ENCODE measurements around the gene CRIM1. TPM values are rescaled to one million over a fixed set of nuclear protein-coding genes. Genes with fewer than 3 reads are reported as not detected.

CRIM1 gene
- total RNA-seq, 1 experiment from 2014 or later = 24.1 TPM

DNA sequence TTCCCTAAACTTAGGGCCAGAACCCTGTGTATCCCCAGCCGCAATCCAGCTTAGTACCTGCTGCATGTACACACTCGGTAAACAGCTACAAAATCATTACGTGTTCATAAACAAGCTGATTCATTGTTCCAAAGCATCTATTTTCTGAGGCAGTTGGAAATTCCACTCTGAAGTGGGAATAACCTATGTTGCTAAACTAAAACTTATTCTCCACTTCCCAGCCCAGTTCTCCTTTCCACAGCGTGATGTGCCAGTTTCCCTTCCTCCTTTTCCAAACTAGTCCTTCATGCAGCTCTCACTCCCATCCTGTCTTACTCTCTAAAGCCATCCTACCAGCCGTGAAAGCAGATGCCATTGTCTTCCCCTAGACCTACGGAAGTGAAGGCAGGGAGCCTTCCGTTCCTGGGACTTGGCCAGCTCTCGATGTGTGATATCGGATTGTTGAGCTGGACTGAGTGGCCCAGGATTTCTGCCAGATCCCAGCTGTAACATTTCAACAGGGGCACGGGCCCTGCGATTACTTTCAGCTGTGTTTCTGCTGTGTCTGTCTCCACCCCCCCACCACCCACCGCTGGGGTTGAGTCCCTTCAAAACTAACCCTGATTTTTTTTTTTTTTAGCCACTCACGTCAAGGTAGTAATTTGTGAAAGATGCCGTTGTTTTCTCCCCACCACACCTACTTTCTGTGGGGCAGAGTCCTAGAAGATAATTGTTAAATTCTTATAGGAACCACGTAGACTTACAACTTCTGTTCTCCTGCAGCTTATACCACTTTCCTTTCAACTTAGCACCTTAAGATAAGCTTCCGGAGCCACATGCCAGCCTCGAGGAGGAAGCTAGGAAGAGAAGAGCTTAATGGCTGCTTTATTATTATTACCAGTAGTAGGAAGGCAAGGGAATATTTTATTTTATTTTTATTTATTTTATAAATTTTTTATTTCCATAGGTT, 100.9 kb downstream of the CRIM1 start (continued):
- TF ChIP-seq RORB (CRISPR knock-in tag; IDR thresholded peaks at IDR 0.05) (no peak), ETV6 (CRISPR knock-in tag; IDR thresholded peaks at IDR 0.05) (no peak)
- TF ChIP-seq, protein P1, sequence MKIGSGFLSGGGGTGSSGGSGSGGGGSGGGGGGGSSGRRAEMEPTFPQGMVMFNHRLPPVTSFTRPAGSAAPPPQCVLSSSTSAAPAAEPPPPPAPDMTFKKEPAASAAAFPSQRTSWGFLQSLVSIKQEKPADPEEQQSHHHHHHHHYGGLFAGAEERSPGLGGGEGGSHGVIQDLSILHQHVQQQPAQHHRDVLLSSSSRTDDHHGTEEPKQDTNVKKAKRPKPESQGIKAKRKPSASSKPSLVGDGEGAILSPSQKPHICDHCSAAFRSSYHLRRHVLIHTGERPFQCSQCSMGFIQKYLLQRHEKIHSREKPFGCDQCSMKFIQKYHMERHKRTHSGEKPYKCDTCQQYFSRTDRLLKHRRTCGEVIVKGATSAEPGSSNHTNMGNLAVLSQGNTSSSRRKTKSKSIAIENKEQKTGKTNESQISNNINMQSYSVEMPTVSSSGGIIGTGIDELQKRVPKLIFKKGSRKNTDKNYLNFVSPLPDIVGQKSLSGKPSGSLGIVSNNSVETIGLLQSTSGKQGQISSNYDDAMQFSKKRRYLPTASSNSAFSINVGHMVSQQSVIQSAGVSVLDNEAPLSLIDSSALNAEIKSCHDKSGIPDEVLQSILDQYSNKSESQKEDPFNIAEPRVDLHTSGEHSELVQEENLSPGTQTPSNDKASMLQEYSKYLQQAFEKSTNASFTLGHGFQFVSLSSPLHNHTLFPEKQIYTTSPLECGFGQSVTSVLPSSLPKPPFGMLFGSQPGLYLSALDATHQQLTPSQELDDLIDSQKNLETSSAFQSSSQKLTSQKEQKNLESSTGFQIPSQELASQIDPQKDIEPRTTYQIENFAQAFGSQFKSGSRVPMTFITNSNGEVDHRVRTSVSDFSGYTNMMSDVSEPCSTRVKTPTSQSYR (CRISPR knock-in tag; IDR thresholded peaks at IDR 0.05) = no peak

DNA sequence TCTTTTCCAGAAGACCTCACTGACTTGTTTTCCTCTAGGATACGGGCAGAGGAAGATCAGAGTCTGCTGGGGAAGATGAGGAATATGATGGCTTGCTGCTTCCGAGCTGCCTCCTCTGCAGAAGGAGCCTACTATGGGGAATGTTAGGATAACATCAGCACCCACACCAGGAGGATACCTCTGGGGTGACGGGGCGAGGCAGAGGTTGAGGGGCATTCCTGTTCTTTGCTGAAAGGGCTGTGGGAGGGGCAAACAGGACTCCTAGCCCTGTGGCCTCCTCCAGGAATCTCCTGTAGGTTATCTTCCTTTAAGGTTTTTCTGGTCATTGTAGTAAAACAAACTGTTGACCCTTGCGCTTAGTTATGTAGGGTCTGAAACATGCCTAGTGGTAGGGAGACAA, 102.5 kb downstream of the CRIM1 start:
- no peaks in the 10 kb centered on the region; the same call in none of the 2 replicates for H3K4me1 Mint-ChIP-seq
- TF ChIP-seq TP53 (CRISPR knock-in tag; IDR thresholded peaks at IDR 0.05) = no peak
- TF ChIP-seq, protein P2, sequence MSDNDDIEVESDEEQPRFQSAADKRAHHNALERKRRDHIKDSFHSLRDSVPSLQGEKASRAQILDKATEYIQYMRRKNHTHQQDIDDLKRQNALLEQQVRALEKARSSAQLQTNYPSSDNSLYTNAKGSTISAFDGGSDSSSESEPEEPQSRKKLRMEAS (CRISPR knock-in tag; IDR thresholded peaks at IDR 0.05) = no peak
- TF ChIP-seq, protein P3, sequence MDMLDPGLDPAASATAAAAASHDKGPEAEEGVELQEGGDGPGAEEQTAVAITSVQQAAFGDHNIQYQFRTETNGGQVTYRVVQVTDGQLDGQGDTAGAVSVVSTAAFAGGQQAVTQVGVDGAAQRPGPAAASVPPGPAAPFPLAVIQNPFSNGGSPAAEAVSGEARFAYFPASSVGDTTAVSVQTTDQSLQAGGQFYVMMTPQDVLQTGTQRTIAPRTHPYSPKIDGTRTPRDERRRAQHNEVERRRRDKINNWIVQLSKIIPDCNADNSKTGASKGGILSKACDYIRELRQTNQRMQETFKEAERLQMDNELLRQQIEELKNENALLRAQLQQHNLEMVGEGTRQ (CRISPR knock-in tag; IDR thresholded peaks at IDR 0.05) = no peak
- TF ChIP-seq FOXK1 (CRISPR knock-in tag; IDR thresholded peaks at IDR 0.05) = no peak
- TF ChIP-seq, protein P4, sequence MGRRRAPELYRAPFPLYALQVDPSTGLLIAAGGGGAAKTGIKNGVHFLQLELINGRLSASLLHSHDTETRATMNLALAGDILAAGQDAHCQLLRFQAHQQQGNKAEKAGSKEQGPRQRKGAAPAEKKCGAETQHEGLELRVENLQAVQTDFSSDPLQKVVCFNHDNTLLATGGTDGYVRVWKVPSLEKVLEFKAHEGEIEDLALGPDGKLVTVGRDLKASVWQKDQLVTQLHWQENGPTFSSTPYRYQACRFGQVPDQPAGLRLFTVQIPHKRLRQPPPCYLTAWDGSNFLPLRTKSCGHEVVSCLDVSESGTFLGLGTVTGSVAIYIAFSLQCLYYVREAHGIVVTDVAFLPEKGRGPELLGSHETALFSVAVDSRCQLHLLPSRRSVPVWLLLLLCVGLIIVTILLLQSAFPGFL (CRISPR knock-in tag; IDR thresholded peaks at IDR 0.05; ENCODE audit: borderline replicate concordance) = no peak
- no peak for TF ChIP-seq TCF7 (CRISPR knock-in tag; IDR thresholded peaks at IDR 0.05; ENCODE audit: low read depth)
- TF ChIP-seq FOXP1 (CRISPR knock-in tag; IDR thresholded peaks at IDR 0.05; ENCODE audit: borderline replicate concordance) = no peak
- no peak for TF ChIP-seq SMAD3 (CRISPR knock-in tag; IDR thresholded peaks at IDR 0.05; ENCODE audit: borderline replicate concordance)
- no peak for TF ChIP-seq EMX1 (CRISPR knock-in tag; IDR thresholded peaks at IDR 0.05)
- TF ChIP-seq, protein P5, sequence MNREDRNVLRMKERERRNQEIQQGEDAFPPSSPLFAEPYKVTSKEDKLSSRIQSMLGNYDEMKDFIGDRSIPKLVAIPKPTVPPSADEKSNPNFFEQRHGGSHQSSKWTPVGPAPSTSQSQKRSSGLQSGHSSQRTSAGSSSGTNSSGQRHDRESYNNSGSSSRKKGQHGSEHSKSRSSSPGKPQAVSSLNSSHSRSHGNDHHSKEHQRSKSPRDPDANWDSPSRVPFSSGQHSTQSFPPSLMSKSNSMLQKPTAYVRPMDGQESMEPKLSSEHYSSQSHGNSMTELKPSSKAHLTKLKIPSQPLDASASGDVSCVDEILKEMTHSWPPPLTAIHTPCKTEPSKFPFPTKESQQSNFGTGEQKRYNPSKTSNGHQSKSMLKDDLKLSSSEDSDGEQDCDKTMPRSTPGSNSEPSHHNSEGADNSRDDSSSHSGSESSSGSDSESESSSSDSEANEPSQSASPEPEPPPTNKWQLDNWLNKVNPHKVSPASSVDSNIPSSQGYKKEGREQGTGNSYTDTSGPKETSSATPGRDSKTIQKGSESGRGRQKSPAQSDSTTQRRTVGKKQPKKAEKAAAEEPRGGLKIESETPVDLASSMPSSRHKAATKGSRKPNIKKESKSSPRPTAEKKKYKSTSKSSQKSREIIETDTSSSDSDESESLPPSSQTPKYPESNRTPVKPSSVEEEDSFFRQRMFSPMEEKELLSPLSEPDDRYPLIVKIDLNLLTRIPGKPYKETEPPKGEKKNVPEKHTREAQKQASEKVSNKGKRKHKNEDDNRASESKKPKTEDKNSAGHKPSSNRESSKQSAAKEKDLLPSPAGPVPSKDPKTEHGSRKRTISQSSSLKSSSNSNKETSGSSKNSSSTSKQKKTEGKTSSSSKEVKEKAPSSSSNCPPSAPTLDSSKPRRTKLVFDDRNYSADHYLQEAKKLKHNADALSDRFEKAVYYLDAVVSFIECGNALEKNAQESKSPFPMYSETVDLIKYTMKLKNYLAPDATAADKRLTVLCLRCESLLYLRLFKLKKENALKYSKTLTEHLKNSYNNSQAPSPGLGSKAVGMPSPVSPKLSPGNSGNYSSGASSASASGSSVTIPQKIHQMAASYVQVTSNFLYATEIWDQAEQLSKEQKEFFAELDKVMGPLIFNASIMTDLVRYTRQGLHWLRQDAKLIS (CRISPR knock-in tag; IDR thresholded peaks at IDR 0.05; ENCODE audit: borderline replicate concordance) = no peak
- TF ChIP-seq ZNF138 (CRISPR knock-in tag; conservative IDR thresholded peaks at IDR 0.05) = no peak
- TF ChIP-seq, protein P6, sequence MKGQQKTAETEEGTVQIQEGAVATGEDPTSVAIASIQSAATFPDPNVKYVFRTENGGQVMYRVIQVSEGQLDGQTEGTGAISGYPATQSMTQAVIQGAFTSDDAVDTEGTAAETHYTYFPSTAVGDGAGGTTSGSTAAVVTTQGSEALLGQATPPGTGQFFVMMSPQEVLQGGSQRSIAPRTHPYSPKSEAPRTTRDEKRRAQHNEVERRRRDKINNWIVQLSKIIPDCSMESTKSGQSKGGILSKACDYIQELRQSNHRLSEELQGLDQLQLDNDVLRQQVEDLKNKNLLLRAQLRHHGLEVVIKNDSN (CRISPR knock-in tag; IDR thresholded peaks at IDR 0.05) = no peak
- TF ChIP-seq FOXJ3 (CRISPR knock-in tag; IDR thresholded peaks at IDR 0.05; ENCODE audit: borderline replicate concordance) = no peak
- no peak for TF ChIP-seq HMGA2 (CRISPR knock-in tag; IDR thresholded peaks at IDR 0.05)
- TF ChIP-seq, protein P7, sequence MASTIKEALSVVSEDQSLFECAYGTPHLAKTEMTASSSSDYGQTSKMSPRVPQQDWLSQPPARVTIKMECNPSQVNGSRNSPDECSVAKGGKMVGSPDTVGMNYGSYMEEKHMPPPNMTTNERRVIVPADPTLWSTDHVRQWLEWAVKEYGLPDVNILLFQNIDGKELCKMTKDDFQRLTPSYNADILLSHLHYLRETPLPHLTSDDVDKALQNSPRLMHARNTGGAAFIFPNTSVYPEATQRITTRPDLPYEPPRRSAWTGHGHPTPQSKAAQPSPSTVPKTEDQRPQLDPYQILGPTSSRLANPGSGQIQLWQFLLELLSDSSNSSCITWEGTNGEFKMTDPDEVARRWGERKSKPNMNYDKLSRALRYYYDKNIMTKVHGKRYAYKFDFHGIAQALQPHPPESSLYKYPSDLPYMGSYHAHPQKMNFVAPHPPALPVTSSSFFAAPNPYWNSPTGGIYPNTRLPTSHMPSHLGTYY (CRISPR knock-in tag; IDR thresholded peaks at IDR 0.05) = no peak
- TF ChIP-seq TEAD1 (CRISPR knock-in tag; IDR thresholded peaks at IDR 0.05) = no peak
- POLR2A ChIA-PET = interaction anchor here (1.1 kb wide), 1 partner anchor 103 kb away, joined by 4 read pairs; the partner anchor contains the start of gene CRIM1
- no peaks in the 10 kb centered on the region for H3K27me3 Mint-ChIP-seq (ENCODE audit: low read depth)
- no peaks in the 10 kb centered on the region for H3K9me3 Mint-ChIP-seq
- DNase-seq (ENCODE audit: low spot score) (no peak), ATAC-seq (peak; percentile 16)
- no peak overlapping the region; the same call in 1 of the 2 replicates for H3K27ac Mint-ChIP-seq
- H3K4me3 Mint-ChIP-seq = no peak overlapping the region
- CTCF ChIA-PET = interaction anchor here (4.9 kb wide), 1 partner anchor 101 kb away, joined by 62 read pairs; the partner anchor contains the start of gene CRIM1
- H3K36me3 Mint-ChIP-seq = no peaks in the 10 kb centered on the region
